ENCODE data around the gene TSEN54.

The TSEN54 gene

DNA sequence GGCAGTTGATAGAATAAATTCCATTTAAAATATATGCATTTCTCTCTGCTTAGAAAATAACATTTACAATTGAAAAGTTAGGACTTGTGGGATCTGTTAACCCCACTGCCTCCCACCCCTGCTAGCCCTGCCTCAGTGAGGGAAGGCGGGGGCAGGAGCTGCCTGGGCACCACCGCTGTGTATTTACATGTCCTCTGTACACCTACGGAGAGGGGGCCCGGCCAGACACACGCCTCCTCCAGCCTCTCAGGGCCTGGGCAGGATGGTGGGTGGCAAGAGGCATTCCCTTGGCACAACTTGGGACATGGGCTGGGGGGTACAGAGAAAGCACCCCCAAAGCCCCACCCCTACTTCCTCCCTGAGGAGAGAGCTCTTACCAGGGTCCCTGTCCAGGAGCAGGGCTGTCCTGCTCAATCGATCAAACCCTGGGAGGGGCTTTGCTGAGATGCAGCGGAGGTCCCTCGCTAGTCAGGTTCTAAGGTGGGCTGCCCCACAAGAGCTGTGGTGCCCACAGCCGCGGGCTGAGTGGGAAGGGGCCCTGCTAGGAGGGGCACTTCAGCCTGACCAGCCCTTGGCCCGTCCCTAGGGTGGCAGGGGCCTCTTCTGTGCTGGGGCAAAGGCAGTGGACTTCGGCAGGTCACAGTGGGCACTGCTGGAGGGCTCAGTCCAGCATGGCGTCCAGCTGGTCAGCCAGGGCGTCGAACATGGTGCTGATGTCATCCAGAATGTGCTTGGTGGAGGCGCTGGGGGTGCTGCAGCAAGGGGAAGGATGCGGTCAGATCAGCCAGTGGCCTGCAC is 15.7 kb upstream of the TSEN54 start:
- Histone ChIP-seq H3K4me1 (no peaks in the 10 kb centered on the region), H3K36me3 (peaks cover 55% of the 10 kb centered on the region), H3K9me3 (no peaks in the 10 kb centered on the region), H3K4me3 (ENCODE audit: low read depth, low read length) (no peak overlapping the region), H3K27me3 (no peaks in the 10 kb centered on the region)
- DNase-seq = no peak
- TF ChIP-seq, protein P1, sequence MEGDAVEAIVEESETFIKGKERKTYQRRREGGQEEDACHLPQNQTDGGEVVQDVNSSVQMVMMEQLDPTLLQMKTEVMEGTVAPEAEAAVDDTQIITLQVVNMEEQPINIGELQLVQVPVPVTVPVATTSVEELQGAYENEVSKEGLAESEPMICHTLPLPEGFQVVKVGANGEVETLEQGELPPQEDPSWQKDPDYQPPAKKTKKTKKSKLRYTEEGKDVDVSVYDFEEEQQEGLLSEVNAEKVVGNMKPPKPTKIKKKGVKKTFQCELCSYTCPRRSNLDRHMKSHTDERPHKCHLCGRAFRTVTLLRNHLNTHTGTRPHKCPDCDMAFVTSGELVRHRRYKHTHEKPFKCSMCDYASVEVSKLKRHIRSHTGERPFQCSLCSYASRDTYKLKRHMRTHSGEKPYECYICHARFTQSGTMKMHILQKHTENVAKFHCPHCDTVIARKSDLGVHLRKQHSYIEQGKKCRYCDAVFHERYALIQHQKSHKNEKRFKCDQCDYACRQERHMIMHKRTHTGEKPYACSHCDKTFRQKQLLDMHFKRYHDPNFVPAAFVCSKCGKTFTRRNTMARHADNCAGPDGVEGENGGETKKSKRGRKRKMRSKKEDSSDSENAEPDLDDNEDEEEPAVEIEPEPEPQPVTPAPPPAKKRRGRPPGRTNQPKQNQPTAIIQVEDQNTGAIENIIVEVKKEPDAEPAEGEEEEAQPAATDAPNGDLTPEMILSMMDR (IDR thresholded peaks at IDR 0.05; ENCODE audit: low read depth, low read length) = no peak

DNA sequence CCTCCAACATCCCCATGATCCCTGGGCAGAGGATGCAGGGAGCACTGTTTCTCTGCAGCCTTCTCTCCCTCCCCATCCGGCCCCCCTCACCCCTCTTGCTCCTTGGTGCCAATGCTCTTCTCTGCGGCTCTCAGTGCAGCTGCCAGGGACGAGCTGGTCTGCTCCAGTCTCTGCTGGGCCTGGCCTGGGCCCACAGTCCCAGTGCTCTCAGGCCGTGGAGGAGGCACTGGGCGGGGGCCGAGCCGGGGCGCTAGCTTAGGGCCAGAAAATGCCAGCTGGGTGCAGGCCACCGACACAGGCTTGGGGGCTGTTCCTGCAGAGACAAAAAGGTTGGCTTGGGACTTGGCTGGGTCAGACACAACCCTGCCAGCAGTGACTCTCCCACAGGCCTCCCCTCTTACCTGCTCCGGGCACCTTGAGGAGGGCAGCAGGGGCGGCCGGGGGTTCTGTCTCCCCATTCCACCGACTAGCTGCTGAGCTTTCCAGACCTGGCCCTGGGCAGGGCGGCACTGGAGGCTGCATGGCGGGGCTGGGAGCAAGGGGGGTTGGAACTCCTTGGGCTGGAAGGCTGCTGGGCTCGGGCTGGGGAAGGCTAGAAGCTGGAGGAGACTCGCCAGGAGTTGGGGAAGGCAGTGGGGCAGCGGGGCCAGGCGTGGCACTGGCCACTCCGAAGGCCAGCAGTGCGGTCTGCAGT is 14.8 kb upstream of the TSEN54 start:
- H3K4me3 ChIP-seq (ENCODE audit: low read depth, low read length) = no peak overlapping the region
- no peaks in the 10 kb centered on the region for H3K4me1 ChIP-seq
- DNase-seq = no peak
- H3K9me3 ChIP-seq = no peaks in the 10 kb centered on the region
- no peaks in the 10 kb centered on the region for H3K27me3 ChIP-seq
- TF ChIP-seq, protein P1 (IDR thresholded peaks at IDR 0.05; ENCODE audit: low read depth, low read length) = no peak
- peaks cover 50% of the 10 kb centered on the region for H3K36me3 ChIP-seq

DNA sequence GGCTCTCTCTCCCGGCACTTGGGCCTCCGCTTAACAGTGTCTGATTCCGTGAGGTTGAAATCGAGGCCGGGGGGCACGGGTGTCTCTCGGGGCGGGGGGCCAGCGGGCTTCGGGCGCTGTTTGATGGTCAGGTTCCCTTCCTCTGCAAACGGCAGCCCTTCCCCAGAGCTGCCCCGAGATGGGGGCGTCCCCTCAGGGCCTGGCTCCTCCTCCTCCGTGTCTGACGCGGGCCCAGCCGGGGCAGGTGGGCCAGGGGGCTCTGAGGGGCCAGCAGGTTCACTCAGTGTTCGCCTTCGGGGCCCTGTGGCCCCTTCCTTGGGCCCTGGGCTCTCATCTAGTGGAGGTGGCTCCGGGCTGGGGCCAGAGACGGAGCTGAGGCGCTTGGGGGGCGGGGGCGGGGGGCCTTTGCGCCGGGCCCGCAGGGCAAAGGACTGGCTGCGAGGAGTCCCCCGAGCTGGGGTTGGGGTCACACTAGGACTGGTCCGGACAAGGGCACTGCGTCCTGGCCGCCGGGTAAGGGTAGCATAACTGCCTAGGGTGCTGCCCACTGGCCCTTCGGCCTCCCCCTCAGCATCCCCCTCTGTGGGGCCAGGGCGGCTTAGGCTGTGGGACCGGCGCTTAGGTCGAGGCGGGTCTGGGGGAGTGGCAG is 14.1 kb upstream of the TSEN54 start:
- Histone ChIP-seq H3K36me3 (peaks cover 45% of the 10 kb centered on the region), H3K4me1 (no peaks in the 10 kb centered on the region)
- TF ChIP-seq, protein P1 (IDR thresholded peaks at IDR 0.05; ENCODE audit: low read depth, low read length) = no peak

DNA sequence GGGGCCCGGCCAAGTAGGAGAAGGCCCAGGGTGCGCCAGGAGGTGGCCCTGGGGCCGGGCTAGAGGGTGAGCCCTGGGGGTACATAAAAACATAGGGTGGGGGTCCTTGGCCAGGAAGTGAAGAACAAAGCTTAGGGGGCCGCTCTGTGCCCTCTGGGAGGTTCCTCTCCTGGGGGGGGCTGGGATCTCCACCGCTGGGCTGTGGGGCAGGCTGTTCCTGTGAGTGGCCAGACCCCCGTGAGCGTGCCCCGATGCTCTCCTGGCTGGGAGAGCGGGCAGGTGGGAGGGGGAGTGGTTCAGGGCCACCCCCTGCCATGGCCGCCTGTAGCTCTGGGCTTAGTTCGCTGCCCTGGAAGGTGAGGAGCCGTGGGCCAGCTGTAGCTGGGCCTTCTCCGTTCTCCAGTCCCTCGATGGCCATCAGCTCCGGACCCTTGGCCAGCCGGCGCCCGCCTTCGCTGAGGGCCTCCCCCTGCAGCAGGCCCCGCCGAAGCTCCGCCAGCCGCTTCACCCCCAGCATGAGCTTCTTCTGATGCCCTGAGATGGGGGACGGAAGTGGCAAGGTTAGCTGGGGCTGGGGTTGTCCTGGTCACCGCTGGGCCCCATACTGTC is 13.5 kb upstream of the TSEN54 start:
- Histone ChIP-seq H3K9me3 (no peaks in the 10 kb centered on the region), H3K4me1 (no peaks in the 10 kb centered on the region), H3K36me3 (peaks cover 41% of the 10 kb centered on the region), H3K4me3 (ENCODE audit: low read depth, low read length) (no peak overlapping the region), H3K27me3 (no peaks in the 10 kb centered on the region)
- TF ChIP-seq, protein P1 (IDR thresholded peaks at IDR 0.05; ENCODE audit: low read depth, low read length) = no peak
- DNase-seq = no peak

More for the DNA sequence above, 14.1 kb upstream of the TSEN54 start:
- DNase-seq = no peak
- Histone ChIP-seq H3K9me3 (no peaks in the 10 kb centered on the region), H3K27me3 (no peaks in the 10 kb centered on the region), H3K4me3 (ENCODE audit: low read depth, low read length) (no peak overlapping the region)

DNA sequence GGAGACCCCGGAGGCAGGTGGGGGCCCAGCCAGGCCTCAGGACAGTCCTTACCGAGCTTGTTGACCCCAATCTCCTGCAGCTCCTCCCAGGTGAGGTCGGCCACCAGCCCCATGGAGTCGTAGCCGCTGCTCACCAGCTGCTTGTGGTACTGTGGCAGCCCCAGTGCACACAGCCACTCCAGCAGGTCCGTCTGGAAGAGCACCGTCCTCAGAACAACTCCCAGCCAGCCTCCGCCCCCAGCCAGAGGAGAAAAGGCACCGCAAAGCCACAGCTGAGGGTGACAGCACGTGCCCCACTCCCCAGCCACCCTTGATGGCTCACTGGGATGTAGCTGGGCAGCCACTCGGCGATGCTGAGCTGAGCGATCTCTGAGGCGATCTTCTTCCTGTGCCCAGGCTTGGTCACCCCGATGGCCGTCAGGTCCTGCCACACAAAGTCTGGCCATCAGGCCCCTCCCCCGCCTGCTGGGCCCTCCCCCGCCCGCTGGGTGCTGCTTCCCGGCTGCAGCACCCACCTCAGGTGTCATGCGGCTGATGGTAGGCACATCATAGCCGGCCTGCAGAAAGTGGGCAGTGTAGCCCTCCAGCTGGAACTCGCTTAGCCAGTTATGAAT is 12.9 kb upstream of the TSEN54 start:
- Histone ChIP-seq H3K4me3 (ENCODE audit: low read depth, low read length) (no peak overlapping the region), H3K4me1 (no peaks in the 10 kb centered on the region), H3K27me3 (no peaks in the 10 kb centered on the region), H3K36me3 (peaks cover 35% of the 10 kb centered on the region), H3K9me3 (no peaks in the 10 kb centered on the region)
- DNase-seq = no peak
- TF ChIP-seq, protein P1 (IDR thresholded peaks at IDR 0.05; ENCODE audit: low read depth, low read length) = no peak

All from BE2C (cell line).